Gastroesophageal sphincter (tissue), 4 donors: ENCODE data around the gene NUDT8. TPM values are rescaled to one million over a fixed set of nuclear protein-coding genes. Genes with fewer than 3 reads are reported as not detected.
"Not testable (repeated sequence)": the region's sequence is repeated elsewhere in the genome, so short reads cannot be mapped to it uniquely, and the experiment has no call there.

Experiments used
- ATAC-seq: fragments of 150-250 bp; one replicate; pipeline ENCODE4 v1.9.1; 2016; ENCODE audit warnings: mild to moderate bottlenecking, moderate library complexity
- H3K27ac ChIP-seq, 4 donors: fragments of 200-600 bp; sonication (generic) in 3 of 4; 1 replicate in 3 of 4; 2 replicates in 1 of 4; pipeline ENCODE4 v1.5.1; 2016 to 2019
- H3K27me3 ChIP-seq: fragments of 200-600 bp; sonication (generic); one replicate; pipeline ENCODE4 v1.5.1; 2019
- H3K36me3 ChIP-seq, 2 donors: fragments of 200-600 bp; sonication (generic); one replicate each; pipeline ENCODE4 v1.5.1; 2019; ENCODE audit warnings: control low read depth in 1 of 2
- H3K4me1 ChIP-seq, 3 donors: fragments of 200-600 bp; sonication (generic); 1 replicate in 2 of 3; 2 replicates in 1 of 3; pipeline ENCODE4 v1.5.1; 2016 to 2019; ENCODE audit warnings: control low read depth in 2 of 3
- H3K4me3 ChIP-seq, 2 donors: fragments of 200-600 bp; sonication (generic); one replicate each; pipeline ENCODE4 v1.5.1; 2019; ENCODE audit warnings: mild to moderate bottlenecking in 1 of 2, moderate library complexity in 1 of 2
- H3K9me3 ChIP-seq, 3 donors: fragments of 200-600 bp; sonication (generic); one replicate each; pipeline ENCODE4 v1.5.1; 2017 to 2019; ENCODE audit warnings: control low read depth in 2 of 3
- EP300 ChIP-seq: sonication (generic); formaldehyde crosslinking; IDR thresholded peaks from one replicate; pipeline ENCODE4 v1.6.1; 2017; ENCODE audit warnings: antibody characterized with exemption, mild to moderate bottlenecking
- POLR2A ChIP-seq, 2 donors: fragments of 450-650 bp; IDR thresholded peaks; one replicate each; pipeline ENCODE4 v1.6.1; 2017; ENCODE audit warnings: antibody characterized with exemption in 2 of 2, mild to moderate bottlenecking in 2 of 2, moderate library complexity in 1 of 2
- POLR2AphosphoS5 ChIP-seq: sonication (generic); formaldehyde crosslinking; IDR thresholded peaks from one replicate; pipeline ENCODE4 v1.6.1; 2017; ENCODE audit warnings: antibody characterized with exemption
- WGBS, 2 donors: methylation state at CpG; one replicate each; pipeline ENCODE4 v1.1.5; 2018; ENCODE audit warnings: low coverage in 1 of 2; 5-methylcytosine and 5-hydroxymethylcytosine counted together
- total RNA-seq, 4 donors: library from RNA; depleted of rRNA; stranded (reverse); fragments of >200 nt; gene quantifications; one replicate each; pipeline ENCODE4 v1.1.0, GENCODE V29; 2016
- TF ChIP-seq, protein P1 (sequence below), 4 experiments: fragments of 200-600 bp in 2 of 4; fragments of 450-650 bp in 2 of 4; sonication (generic) in 1 of 4; IDR thresholded peaks; one replicate each; pipeline ENCODE4 v1.5.1; 2017 to 2019; ENCODE audit warnings: antibody characterized with exemption in 4 of 4, mild to moderate bottlenecking in 2 of 4, moderate library complexity in 2 of 4

The NUDT8 gene
- total RNA-seq, 4 donors from 2014 or later: 2.4 to 18.5 (median 4.6) TPM

DNA sequence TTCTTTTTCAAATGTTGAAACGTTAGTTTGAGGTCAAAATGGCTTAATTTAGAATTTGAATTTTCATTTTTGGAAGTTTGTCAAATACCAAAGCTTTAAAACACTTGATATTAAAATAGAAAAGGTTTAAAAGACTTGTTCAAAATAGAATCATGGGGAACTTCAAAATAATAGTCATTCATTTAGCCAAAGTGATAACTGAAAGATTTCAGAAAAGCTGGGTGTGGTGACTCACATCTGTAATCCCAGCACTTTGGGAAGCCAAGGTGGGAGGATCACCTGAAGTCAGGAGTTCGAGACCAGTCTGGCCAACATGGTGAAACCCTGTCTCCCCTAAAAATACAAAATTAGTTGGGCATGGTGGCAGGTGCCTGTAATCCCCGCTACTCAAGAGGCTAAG, 35.3 kb downstream of the NUDT8 start:
- Histone ChIP-seq H3K4me1 (no peaks in the 10 kb centered on the region), H3K36me3 (peaks cover 0 to 2% of the 10 kb centered on the region in 2 donors), H3K9me3 (no peaks in the 10 kb centered on the region), H3K27me3 (no peaks in the 10 kb centered on the region), H3K4me3 (no peak overlapping the region), H3K27ac (no peak overlapping the region)
- 58 to 67% methylated on average over 2 to 3 of the region's 3 CpGs for WGBS, 2 donors
- TF ChIP-seq EP300 (no peak), POLR2AphosphoS5 (no peak), POLR2A (IDR thresholded peaks at IDR 0.05) (no peak)
- TF ChIP-seq, protein P1, sequence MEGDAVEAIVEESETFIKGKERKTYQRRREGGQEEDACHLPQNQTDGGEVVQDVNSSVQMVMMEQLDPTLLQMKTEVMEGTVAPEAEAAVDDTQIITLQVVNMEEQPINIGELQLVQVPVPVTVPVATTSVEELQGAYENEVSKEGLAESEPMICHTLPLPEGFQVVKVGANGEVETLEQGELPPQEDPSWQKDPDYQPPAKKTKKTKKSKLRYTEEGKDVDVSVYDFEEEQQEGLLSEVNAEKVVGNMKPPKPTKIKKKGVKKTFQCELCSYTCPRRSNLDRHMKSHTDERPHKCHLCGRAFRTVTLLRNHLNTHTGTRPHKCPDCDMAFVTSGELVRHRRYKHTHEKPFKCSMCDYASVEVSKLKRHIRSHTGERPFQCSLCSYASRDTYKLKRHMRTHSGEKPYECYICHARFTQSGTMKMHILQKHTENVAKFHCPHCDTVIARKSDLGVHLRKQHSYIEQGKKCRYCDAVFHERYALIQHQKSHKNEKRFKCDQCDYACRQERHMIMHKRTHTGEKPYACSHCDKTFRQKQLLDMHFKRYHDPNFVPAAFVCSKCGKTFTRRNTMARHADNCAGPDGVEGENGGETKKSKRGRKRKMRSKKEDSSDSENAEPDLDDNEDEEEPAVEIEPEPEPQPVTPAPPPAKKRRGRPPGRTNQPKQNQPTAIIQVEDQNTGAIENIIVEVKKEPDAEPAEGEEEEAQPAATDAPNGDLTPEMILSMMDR (IDR thresholded peaks at IDR 0.05): no peak
- no peak for ATAC-seq

DNA sequence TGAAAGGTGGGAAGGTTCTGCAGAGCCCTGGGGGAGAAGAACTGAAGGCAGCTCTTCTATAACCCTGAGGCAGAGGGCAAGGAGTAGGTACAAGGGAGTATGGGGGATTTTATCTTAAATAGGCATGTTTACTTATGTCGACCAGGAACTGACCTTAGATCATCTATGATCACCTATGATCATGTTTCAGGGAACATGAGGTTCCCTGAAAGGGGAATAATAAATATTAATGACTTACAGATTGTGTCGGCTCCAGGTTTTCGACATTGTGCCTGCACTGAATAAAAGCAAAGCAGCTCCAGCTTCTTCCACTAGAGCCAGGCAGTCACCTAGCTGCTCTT, 36.2 kb downstream of the NUDT8 start:
- no peak overlapping the region for H3K27ac ChIP-seq
- H3K4me3 ChIP-seq: no peak overlapping the region
- no CpG with 5 or more reads among the region's 3 CpGs for WGBS, 2 donors
- H3K4me1 ChIP-seq: no peaks in the 10 kb centered on the region
- peaks cover 0 to 12% of the 10 kb centered on the region in 2 donors for H3K36me3 ChIP-seq
- no peaks in the 10 kb centered on the region for H3K27me3 ChIP-seq
- H3K9me3 ChIP-seq: no peaks in the 10 kb centered on the region
- no peak for ATAC-seq
- TF ChIP-seq EP300 (no peak), POLR2AphosphoS5 (no peak), POLR2A (IDR thresholded peaks at IDR 0.05) (no peak)
- TF ChIP-seq, protein P1 (IDR thresholded peaks at IDR 0.05): no peak

DNA sequence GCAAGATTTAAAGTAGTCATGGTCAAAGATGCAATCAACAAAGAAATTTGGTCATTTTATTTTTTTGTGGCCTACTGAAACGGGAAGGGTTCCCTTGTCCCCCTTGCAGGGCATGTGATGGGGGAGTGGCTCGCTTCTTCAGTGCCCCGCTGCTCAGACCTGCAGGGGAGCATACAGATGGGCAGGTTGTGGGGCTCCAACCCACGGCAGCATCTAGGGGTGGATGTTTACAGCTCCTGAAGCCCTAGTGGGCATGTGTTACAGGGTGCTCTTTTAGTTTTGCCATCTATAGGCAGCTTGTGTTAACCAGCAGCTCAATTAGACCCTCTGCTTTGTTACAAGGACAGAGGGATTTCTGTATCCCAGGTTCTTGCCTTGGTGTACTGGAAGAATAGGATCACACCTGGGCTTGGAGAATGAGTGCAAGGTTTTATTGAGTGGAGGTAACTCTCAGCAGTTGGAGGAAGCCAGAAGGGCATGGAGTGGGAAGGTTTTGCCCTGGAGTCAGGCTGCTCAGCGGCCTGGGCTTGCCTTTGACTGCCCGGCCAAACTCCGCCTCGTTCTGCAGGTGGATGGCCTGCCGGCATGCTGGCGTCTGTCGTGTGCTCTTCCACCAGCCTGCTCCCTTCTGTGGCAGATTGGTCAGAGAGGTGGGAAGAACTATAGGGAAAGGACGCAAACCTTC, 36.7 kb downstream of the NUDT8 start:
- TF ChIP-seq, protein P1 (IDR thresholded peaks at IDR 0.05): no peak
- TF ChIP-seq POLR2A (IDR thresholded peaks at IDR 0.05) (no peak), EP300 (no peak)
- H3K4me3 ChIP-seq: no peak overlapping the region
- H3K27me3 ChIP-seq: no peaks in the 10 kb centered on the region
- whole genome bisulfite sequencing, 2 donors: 67 to 80% methylated on average over 4 of the region's 12 CpGs
- peaks cover 0 to 17% of the 10 kb centered on the region in 2 donors for H3K36me3 ChIP-seq
- no peaks in the 10 kb centered on the region for H3K4me1 ChIP-seq
- H3K9me3 ChIP-seq: no peaks in the 10 kb centered on the region
- no peak for ATAC-seq
- no peak overlapping the region for H3K27ac ChIP-seq

DNA sequence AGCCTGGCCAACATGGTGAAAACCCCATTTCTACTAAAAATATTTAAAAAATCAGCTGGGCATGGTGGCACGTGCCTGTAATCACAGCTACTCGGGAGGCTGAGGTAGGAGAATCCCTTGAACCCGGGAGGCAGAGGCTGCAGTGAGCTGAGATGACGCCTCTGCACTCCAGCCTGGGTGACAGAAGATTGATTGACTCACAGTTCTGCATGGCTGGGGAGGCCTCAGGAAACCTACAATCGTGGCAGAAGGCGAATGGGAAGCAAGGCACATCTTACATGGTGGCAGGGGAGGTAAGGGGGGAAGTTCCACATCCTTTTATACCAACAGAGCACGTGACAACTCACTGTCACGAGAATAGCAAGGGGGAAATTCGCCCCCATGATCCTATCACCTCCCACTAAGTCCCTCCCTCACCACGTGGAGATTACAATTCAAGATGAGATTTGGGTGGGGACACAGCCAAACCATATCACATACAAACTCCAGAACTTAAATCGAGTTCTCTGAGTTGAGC, 40.8 kb downstream of the NUDT8 start:
- ATAC-seq, H3K27me3 ChIP-seq, H3K4me3 ChIP-seq, H3K9me3 ChIP-seq, H3K27ac ChIP-seq: not testable (repeated sequence)
- Histone ChIP-seq H3K36me3 (peaks cover 0 to 53% of the 10 kb centered on the region in 2 donors), H3K4me1 (peaks cover 0 to 24% (median 7%) of the 10 kb centered on the region in 3 donors)
- 52 to 66% methylated on average over 6 to 7 of the region's 11 CpGs for WGBS, 2 donors

DNA sequence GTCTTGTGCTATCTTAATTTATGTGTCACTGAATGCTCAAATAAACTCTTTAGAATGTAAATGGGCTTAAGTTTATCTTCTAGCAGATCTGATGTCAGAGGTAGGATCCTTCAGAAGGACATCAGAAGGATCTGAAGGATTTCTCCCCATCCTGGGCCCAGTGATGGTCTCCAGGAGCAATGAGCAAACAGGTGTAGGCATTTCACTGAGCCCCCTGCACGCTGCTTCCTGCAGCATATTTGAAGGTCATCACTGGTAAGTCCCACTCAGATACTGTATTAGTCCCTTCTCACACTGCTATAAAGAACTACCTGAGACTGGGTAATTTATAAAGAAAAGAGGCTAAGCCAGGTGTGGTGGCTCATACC, 41.6 kb downstream of the NUDT8 start:
- TF ChIP-seq EP300 (no peak), POLR2AphosphoS5 (no peak), POLR2A (IDR thresholded peaks at IDR 0.05) (no peak)
- TF ChIP-seq, protein P1 (IDR thresholded peaks at IDR 0.05): no peak
- Histone ChIP-seq H3K4me3 (no peak overlapping the region), H3K27ac (no peak overlapping the region), H3K36me3 (peaks cover 0 to 53% of the 10 kb centered on the region in 2 donors), H3K4me1 (peaks cover 0 to 24% (median 7%) of the 10 kb centered on the region in 3 donors), H3K27me3 (no peaks in the 10 kb centered on the region), H3K9me3 (no peaks in the 10 kb centered on the region)
- ATAC-seq: no peak
- 100% methylated on average over 1 of the region's 1 CpG for WGBS, 2 donors
